Activated T-cell treated with anti-CD3 and anti-CD28 coated beads, Interleukin-2, amount 50 U/mL, for 48 hours (primary cell): ENCODE results near the gene BMX.
A peak's percentile ranks its signal among the peaks of the same experiment; 100 is the strongest.

ENCODE experiments used
- DNase-seq, 2 experiments: peaks; one replicate each; pipeline ENCODE4 v3.0.0-alpha.2; 2020

Gene BMX

GRCh38 chrX:15509845-15510244, 9.2 kb downstream of the BMX start:
- no peak for DNase-seq

DNA sequence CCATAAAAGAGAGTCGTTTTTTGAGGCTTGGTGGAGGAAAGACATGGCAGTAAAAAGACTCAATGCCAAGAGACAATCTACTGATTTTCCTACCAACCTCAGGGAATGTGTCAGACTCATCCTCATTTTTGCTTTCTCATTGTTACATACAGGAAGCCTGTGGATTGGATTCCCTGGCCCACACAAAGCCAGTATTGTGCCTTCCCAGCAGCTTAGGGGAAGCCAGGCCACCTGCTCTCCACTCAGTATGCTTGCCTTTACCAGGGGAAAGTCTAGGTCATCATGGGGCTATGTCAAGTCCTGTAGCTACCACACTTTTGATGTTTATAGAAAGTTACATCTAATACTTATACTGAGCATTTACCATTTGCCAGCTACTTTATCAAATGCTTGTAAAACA, 11.0 kb downstream of the BMX start:
- no peak for DNase-seq

- no peak for DNase-seq
These were observed 11.9 kb downstream of the BMX start for GRCh38 chrX:15512401-15512965.

- DNase-seq: no peak
These were observed 13.7 kb downstream of the BMX start for GRCh38 chrX:15514279-15514678.

DNA sequence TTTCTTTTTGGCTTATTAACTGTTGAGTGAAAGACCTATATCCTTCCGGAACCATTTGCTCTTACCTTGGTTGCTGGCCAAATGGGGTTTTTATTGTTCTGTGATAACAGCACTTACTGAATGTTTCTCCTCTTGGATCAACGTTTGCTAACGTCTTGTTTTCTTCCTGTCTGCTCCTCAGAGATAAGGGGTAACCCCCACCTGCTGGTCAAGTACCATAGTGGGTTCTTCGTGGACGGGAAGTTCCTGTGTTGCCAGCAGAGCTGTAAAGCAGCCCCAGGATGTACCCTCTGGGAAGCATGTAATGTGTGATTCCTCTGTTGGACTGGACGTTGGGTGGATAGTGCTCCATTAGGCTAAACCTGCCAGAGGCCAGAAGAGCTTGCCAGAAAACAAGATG, 15.3 kb downstream of the BMX start:
- DNase-seq: no peak

- no peak for DNase-seq
These were observed 21.9 kb downstream of the BMX start for GRCh38 chrX:15522464-15522863.

GRCh38 chrX:15523088-15523487, 22.5 kb downstream of the BMX start:
- DNase-seq: no peak

GRCh38 chrX:15524417-15524816, 23.8 kb downstream of the BMX start:
- DNase-seq: no peak

GRCh38 chrX:15525664-15526416, 25.2 kb downstream of the BMX start:
- DNase-seq: no peak

DNA sequence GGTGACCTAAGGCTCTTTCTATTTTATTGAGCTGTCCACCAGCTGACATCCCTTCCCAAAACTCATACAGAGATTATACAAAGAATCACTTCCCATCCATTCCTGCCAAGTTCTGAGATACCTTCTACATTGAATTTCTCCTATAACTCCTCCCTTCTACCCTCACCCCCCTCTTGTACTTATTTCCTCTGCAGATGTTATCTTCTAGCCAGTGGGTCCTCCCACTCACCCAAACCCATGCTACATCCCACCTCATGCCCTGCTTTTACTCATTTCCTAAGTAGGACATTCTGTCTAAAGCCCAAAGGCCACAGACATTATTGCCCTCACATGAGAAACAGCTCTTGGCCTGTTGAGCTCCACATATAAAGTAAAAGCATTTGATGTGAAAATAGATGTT, 28.6 kb downstream of the BMX start:
- no peak for DNase-seq

GRCh38 chrX:15530318-15530717, 29.7 kb downstream of the BMX start:
- no peak for DNase-seq

DNA sequence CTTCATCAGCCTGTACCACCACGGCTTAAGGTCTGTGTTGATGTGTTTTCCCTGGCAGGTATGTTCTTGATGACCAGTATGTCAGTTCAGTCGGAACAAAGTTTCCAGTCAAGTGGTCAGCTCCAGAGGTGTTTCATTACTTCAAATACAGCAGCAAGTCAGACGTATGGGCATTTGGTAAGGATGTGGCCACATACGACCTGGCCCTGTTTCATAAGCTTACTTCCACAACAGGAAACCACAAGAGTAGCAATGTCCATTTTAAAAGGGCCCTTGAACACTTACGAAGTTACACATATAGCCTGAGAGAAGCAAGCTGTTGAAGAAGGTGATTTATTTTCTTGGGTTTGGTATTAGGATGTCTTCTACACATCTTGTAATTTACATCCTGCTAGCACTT, 46.1 kb downstream of the BMX start:
- DNase-seq: no peak

DNA sequence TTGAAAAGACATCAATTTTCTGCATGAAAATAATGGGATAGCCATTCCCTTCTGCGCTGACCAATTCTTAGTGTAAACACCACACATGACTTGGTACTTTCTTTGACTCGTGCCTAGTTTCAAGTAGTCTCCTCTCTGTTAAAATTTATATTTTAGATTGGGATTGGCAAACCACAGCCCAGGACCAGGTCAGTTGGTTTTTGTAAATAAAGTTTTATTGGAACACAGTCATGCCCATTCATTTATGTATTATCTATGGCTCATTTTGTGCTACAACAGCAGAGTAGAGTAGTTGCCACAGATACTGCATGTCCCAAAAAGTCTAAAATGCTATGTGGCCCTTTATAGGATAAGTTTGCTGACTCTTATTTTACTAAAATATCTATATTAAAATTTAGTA, 46.7 kb downstream of the BMX start:
- no peak for DNase-seq

DNA sequence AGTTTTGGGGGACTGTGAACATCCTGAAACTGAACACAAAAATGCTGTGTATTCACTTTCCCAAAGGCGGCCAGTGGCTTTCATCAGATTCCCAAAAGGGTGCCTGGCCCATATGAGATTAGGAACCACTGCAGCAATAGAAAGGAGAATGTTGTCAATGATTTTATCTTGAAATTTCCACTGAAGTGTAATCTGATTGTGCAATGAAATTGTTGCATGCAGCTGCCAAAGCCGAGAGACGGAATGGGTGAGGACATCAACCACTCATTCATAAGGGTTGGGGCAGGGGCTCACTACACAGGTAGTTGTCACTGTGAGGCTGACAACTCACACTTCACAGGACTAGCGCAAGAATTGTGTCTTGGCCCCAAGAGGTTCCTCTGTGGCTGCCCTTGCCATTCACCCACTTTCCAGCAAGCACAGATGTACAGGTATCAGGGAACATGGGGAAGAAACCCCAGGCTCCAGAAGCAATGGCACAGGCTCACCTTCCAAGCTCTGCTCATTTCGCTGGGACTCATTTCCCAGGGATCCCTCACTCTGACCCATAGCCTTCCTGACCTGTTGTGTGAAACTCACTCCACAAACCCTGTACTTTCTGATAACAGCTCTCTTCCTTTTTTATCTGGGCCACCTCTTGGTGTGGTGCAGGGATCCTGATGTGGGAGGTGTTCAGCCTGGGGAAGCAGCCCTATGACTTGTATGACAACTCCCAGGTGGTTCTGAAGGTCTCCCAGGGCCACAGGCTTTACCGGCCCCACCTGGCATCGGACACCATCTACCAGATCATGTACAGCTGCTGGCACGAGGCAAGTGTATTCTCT, 48.8 kb downstream of the BMX start:
- no peak for DNase-seq

DNA sequence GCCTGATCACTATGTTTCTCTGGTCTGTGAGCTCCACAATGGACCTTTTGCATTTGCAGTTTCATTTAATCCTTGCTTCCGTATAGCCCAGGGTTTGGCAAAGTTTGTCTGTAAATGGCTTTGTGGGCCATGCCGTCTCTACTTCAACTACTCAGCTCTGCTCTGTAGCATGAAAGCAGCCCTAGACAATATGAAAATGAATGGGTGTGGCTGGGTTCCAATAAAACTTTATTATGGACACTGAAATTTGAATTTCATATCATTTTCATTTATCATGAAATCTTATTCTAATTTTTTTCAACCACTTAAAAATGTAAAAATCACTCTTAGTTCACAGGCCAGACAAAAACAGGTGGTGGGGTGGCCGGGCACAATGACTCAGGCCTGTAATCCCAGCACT, 58.6 kb downstream of the BMX start:
- DNase-seq: no peak

DNA sequence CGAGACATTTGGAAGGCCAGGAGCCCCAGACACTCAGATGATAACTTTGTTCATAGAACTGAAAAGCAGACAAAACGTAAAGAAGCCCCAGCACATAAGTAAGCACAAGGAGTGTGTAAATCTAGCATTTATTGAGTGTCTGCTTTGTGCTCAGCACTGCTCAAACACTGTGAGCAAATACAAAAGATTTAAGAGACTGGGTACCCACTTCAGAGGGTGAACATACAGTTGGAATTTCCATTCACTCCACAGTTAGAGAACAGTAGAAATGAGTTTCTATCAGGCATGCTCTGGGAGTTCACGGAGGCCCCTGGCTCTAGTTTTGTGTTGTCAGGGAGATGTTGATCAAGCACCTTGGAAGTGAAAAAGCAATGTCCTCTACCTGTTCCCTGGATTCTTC, 60.3 kb downstream of the BMX start:
- no peak for DNase-seq

DNA sequence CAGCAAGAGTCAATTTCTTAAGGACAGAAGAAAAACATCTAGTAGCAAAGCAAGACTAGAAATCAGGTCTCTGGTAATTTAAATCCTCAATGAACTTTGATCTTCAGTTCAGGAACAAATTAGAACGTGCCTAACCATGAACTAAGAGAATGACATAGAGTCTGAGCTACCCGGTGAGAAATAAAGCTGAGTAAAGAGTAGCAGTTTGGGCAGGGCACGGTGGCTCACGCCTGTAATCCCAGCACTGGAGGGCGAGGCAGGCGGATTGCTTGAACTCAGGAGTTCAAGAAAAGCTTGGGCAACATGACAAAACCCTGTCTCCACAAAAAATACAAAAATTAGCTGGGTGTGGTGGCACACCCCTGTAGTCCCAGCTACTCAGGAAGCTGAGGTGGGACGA, 62.4 kb downstream of the BMX start:
- DNase-seq: no peak

GRCh38 chrX:15564981-15565579, 64.5 kb downstream of the BMX start:
- DNase-seq: peak; percentile 39 to 46

DNA sequence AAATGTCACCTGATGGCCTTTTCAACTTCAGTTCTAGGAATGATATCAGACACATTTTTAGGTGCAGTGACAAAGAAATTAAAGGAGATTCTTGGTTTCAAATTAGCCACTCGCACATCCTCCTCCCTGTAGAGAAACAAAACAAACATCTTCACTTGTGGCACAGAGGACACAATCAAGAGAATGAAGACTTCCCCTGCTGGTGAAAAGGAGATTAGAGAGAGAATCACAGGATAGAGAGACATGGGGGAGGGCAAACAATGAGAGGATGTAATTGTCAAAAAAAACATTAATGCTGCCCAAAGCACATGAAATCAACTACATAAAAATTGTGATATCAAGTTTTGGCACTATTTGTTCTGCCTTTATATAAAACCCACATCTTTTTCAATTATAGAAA, 65.6 kb downstream of the BMX start:
- DNase-seq: no peak

DNA sequence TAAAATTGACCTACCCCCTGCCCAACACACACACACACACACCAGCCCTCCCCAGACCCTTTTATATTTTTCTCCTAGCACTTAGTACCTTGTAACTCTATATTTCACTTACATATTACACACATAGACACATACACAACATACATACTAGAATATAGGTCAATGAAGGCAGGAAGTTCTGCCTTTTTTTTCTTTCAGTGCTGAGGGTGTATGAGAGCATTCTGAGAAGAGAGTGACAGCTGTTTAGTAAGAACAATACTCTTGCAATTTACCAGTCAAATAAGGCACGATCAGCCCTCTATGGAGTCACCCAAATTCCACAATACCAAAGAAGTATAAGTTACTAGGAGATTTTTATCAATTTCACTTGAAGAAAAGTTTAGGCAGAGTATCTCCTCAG, 66.7 kb downstream of the BMX start:
- DNase-seq: no peak

DNA sequence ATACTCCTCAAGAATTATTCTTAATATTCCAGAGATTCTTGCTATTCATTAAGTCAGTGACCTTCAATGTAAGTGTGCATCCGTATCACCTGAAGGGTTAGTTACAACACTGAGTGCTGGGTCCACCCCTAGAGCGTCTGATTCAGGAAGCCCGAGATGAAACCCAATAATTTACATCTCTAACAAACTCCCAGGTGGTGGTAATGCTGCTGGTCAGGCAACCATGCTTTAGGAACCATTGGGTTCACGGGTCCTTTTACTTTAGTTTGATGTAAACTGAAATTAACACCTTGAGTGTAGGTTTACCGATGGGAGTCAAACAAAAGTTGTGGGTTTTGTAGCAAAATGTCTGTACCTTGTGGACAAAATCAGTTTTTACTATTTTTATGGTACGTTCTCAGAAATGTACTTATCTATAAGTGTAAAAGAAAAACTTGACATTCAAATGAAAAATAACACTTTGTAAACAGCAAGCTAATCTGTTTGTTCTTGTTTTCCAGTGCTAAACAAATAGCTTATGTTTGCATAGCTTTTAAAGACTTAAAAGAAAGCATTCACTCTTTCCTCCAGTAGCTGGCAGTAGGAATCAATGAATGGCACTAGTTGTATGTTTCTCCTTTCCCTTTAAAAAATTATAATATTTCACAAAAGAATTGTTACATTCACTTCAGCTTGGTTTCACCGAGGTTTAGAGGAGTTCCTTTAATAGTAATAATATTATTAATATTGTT, 67.4 kb downstream of the BMX start:
- DNase-seq: no peak

GRCh38 chrX:15570145-15570544, 69.5 kb downstream of the BMX start:
- DNase-seq: no peak

DNA sequence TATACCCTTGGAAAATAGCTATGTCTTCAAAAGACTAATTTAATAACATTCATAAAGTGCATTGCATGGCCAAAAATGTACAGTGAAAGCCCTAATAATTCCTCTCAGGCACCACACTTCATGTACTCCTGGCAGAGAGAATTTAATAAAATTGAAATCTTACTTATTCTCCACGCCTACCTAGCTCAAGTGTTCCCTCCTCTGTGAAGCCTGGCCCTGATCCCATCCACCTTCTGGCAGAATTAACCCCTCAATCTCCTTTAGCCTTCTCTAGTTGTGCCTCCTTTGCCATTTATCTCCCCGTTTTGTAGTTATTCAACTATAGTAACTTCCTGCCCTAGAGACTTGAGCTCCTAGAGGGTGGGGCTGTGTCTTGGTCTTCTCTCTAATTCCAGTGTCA, 73.4 kb downstream of the BMX start:
- DNase-seq: no peak
